Esophagus muscularis mucosa (tissue), 3 donors: Measurements from ENCODE around the gene ZFHX3.

Source experiments
- POLR2A ChIP-seq: fragments of 450-650 bp; IDR thresholded peaks from one replicate; pipeline ENCODE4 v1.6.1; 2017; ENCODE audit warnings: antibody characterized with exemption, moderate library complexity, mild to moderate bottlenecking, low read depth
- TF ChIP-seq, protein P1 (sequence below), 3 experiments: fragments of 200-600 bp in 2 of 3; fragments of 450-650 bp in 1 of 3; sonication (generic) in 2 of 3; IDR thresholded peaks; one replicate each; pipeline ENCODE4 v1.5.1; 2017 to 2019; ENCODE audit warnings: antibody characterized with exemption in 3 of 3, mild to moderate bottlenecking in 2 of 3, moderate library complexity in 1 of 3

- no peak for TF ChIP-seq POLR2A
- TF ChIP-seq, protein P1, sequence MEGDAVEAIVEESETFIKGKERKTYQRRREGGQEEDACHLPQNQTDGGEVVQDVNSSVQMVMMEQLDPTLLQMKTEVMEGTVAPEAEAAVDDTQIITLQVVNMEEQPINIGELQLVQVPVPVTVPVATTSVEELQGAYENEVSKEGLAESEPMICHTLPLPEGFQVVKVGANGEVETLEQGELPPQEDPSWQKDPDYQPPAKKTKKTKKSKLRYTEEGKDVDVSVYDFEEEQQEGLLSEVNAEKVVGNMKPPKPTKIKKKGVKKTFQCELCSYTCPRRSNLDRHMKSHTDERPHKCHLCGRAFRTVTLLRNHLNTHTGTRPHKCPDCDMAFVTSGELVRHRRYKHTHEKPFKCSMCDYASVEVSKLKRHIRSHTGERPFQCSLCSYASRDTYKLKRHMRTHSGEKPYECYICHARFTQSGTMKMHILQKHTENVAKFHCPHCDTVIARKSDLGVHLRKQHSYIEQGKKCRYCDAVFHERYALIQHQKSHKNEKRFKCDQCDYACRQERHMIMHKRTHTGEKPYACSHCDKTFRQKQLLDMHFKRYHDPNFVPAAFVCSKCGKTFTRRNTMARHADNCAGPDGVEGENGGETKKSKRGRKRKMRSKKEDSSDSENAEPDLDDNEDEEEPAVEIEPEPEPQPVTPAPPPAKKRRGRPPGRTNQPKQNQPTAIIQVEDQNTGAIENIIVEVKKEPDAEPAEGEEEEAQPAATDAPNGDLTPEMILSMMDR (IDR thresholded peaks at IDR 0.05): no peak
Observed at GRCh38 chr16:72935896-72936295, 112.0 kb downstream of the ZFHX3 start.
